Ishikawa (cell line): ENCODE results near the gene SF3B2.

Experiments used
- EGR1 ChIP-seq: IDR thresholded peaks from 2 replicates; pipeline ENCODE4 v1.6.1; 2012
- EP300 ChIP-seq: IDR thresholded peaks from 2 replicates; pipeline ENCODE4 v1.6.1; 2012; ENCODE audit warnings: borderline replicate concordance
- FOXM1 ChIP-seq: IDR thresholded peaks from 2 replicates; pipeline ENCODE4 v1.6.1; 2012; ENCODE audit warnings: low read depth, borderline replicate concordance
- MAX ChIP-seq: IDR thresholded peaks from 2 replicates; pipeline ENCODE4 v1.6.1; 2012
- NFIC ChIP-seq: IDR thresholded peaks from 2 replicates; pipeline ENCODE4 v1.6.1; 2012
- TAF1 ChIP-seq: IDR thresholded peaks from 2 replicates; pipeline ENCODE4 v1.6.1; 2012; ENCODE audit warnings: low read depth, mild to moderate bottlenecking
- TCF12 ChIP-seq: IDR thresholded peaks from 2 replicates; pipeline ENCODE4 v1.6.1; 2012; ENCODE audit warnings: low read depth
- ZBTB7A ChIP-seq: IDR thresholded peaks from 2 replicates; pipeline ENCODE4 v1.6.1; 2012; ENCODE audit warnings: low read depth

GRCh38 chr11:66008095-66008467, 44.1 kb upstream of the SF3B2 start:
- TF ChIP-seq MAX (no peak), NFIC (no peak), TCF12 (no peak), ZBTB7A (no peak), TAF1 (no peak), EGR1 (no peak), EP300 (no peak; the same call in 1 of the 2 replicates), FOXM1 (no peak)
